ENCODE data around the gene HK3. TPM values are rescaled to one million over a fixed set of nuclear protein-coding genes. Genes with fewer than 3 reads are reported as not detected.

The HK3 gene
- polyA plus RNA-seq = not detected in 3 replicates
- polyA plus RNA-seq (2011; ENCODE audit: low read depth) = not detected
- polyA plus RNA-seq (2011; cell fraction: cytosol; rRNA removed) = not detected in 2 replicates
- not detected in 2 replicates for polyA plus RNA-seq (2011; cell fraction: nucleus; rRNA removed)
- not detected in 2 replicates for polyA plus RNA-seq (2012; ENCODE audit: low replicate concordance)
- polyA minus RNA-seq = not detected in 3 replicates
- polyA minus RNA-seq (2011; cell fraction: cytosol; rRNA and poly(A)+ RNA removed) = not detected
- polyA minus RNA-seq (2011; cell fraction: nucleus; rRNA and poly(A)+ RNA removed) = not detected in 2 replicates

GRCh38 chr5:176899296-176899891 lies at the start of gene HK3:
TSS of gene HK3 (minus strand) at chr5:176899346. CDS start at chr5:176896159, 3,187 bp downstream.
- dilution Hi-C loops (cut with MboI; ENCODE audit: extremely low pct_ligation_motif_present, low sequenced_read_pairs) = no loop called here
- TF ChIP-seq EZH2 (IDR thresholded peaks at IDR 0.05; ENCODE audit: low read length) (no peak), CTCF (optimal IDR thresholded peaks at IDR 0.05 in 1 of 3, IDR thresholded peaks at IDR 0.05 in 1 of 3, conservative IDR thresholded peaks at IDR 0.05 in 1 of 3; ENCODE audit: extremely low read depth in 1 of 3, insufficient read depth in 2 of 3, low read length in 3 of 3) (no peak)
- no peak within 1 kb of the TSS for H3K27ac ChIP-seq (ENCODE audit: control insufficient read depth, insufficient read depth, low read length)
- H2AFZ ChIP-seq (ENCODE audit: control insufficient read depth, low read length) = no peak within 1 kb of the TSS
- FAIRE-seq (no peak), DNase-seq (ENCODE audit: low read depth, low spot score) (no peak)
- H3K4me3 ChIP-seq (ENCODE audit: control insufficient read depth in 2 of 3, extremely low read depth in 1 of 3, insufficient read depth in 2 of 3, low read depth in 1 of 3, low read length in 3 of 3) = no peak within 1 kb of the TSS
- no peaks in the 10 kb centered on the region for H3K4me1 ChIP-seq (ENCODE audit: control insufficient read depth, extremely low read depth, insufficient read depth, low read length)
- no peak within 1 kb of the TSS for H3K9ac ChIP-seq (ENCODE audit: control insufficient read depth, extremely low read depth, insufficient read depth, low read length)
- H3K9me1 ChIP-seq (ENCODE audit: control insufficient read depth, extremely low read depth, insufficient read depth, low read length) = no peaks in the 10 kb centered on the region
- H3K27me3 ChIP-seq (ENCODE audit: control insufficient read depth, extremely low read depth, insufficient read depth, low read length) = no peaks in the 10 kb centered on the region
- H3K9me3 ChIP-seq (ENCODE audit: control insufficient read depth, low read depth, low read length) = no peaks in the 10 kb centered on the region
- H3K36me3 ChIP-seq (ENCODE audit: control insufficient read depth in 2 of 2, extremely low read depth in 1 of 2, insufficient read depth in 2 of 2, low read length in 2 of 2) = peaks cover 4 to 18% of the 10 kb centered on the region in 2 experiments
- H3K4me2 ChIP-seq (ENCODE audit: control insufficient read depth, extremely low read depth, insufficient read depth, low read depth, low read length) = no peak within 1 kb of the TSS
- H3K79me2 ChIP-seq (ENCODE audit: control insufficient read depth, insufficient read depth, low read length) = no peaks in the 10 kb centered on the region
- H4K20me1 ChIP-seq (ENCODE audit: control insufficient read depth, extremely low read depth, insufficient read depth, low read length) = no peaks in the 10 kb centered on the region

GRCh38 chr5:176948458-176948857 lies 49.3 kb upstream of the HK3 start:
- no peak overlapping the region for H3K4me3 ChIP-seq (ENCODE audit: control insufficient read depth in 2 of 3, extremely low read depth in 1 of 3, insufficient read depth in 2 of 3, low read depth in 1 of 3, low read length in 3 of 3)
- FAIRE-seq (no peak), DNase-seq (ENCODE audit: low read depth, low spot score) (no peak)
- dilution Hi-C loops (cut with MboI; ENCODE audit: extremely low pct_ligation_motif_present, low sequenced_read_pairs) = no loop called here
- no peaks in the 10 kb centered on the region for H3K79me2 ChIP-seq (ENCODE audit: control insufficient read depth, insufficient read depth, low read length)
- H3K4me1 ChIP-seq (ENCODE audit: control insufficient read depth, extremely low read depth, insufficient read depth, low read length) = no peaks in the 10 kb centered on the region
- no peaks in the 10 kb centered on the region for H3K27me3 ChIP-seq (ENCODE audit: control insufficient read depth, extremely low read depth, insufficient read depth, low read length)
- peaks cover 11 to 13% of the 10 kb centered on the region in 2 experiments for H3K36me3 ChIP-seq (ENCODE audit: control insufficient read depth in 2 of 2, extremely low read depth in 1 of 2, insufficient read depth in 2 of 2, low read length in 2 of 2)
- H2AFZ ChIP-seq (ENCODE audit: control insufficient read depth, low read length) = no peak overlapping the region
- TF ChIP-seq EZH2 (IDR thresholded peaks at IDR 0.05; ENCODE audit: low read length) (no peak), CTCF (optimal IDR thresholded peaks at IDR 0.05 in 1 of 3, IDR thresholded peaks at IDR 0.05 in 1 of 3, conservative IDR thresholded peaks at IDR 0.05 in 1 of 3; ENCODE audit: extremely low read depth in 1 of 3, insufficient read depth in 2 of 3, low read length in 3 of 3) (no peak)
- no peaks in the 10 kb centered on the region for H3K9me1 ChIP-seq (ENCODE audit: control insufficient read depth, extremely low read depth, insufficient read depth, low read length)
- H3K9me3 ChIP-seq (ENCODE audit: control insufficient read depth, low read depth, low read length) = no peaks in the 10 kb centered on the region
- H3K27ac ChIP-seq (ENCODE audit: control insufficient read depth, insufficient read depth, low read length) = no peak overlapping the region
- no peaks in the 10 kb centered on the region for H4K20me1 ChIP-seq (ENCODE audit: control insufficient read depth, extremely low read depth, insufficient read depth, low read length)
- H3K4me2 ChIP-seq (ENCODE audit: control insufficient read depth, extremely low read depth, insufficient read depth, low read depth, low read length) = no peak overlapping the region
- H3K9ac ChIP-seq (ENCODE audit: control insufficient read depth, extremely low read depth, insufficient read depth, low read length) = no peak overlapping the region

Data from keratinocyte (primary cell).